ENCODE measurements around the gene ACKR2.
A peak's percentile ranks its signal among the peaks of the same experiment; 100 is the strongest.

ACKR2 gene

DNA sequence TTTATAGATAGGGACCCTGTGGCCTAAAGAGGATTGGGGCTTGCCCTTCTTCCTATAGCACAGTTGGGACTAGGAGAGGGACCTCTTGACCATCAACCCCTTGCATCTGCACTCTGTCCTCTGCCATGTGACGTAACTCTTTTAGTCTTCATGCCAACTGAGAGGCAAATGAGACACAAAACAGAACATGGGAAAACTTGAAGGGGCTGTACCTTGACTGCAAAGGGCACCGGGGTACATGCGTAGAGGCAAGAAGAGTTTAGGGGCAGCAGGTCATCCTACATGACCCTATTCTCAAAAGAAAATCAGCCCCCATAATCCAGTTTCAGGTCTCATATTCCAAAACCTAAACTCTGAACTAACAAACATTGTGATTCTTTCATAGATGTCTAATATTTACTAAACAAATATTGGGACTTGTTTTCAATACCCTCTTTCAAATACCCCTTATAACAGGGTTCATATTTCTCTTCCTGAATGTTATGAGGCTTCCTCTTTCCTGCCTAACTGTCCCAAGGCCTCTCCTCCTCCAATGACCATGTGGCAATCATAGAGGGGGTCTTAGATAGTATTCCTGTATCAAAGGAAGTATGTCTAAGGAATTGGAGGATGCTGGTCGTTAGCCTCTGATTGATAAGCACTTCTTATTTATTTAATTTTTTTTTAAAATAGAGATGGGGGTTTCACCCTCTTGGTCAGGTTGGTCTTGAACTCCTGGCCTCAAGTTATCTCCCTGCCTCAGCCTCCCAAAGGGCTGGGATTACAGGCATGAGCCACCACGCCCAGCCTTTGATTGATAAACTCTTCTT is 20.6 kb downstream of the ACKR2 start:
- no peak for DNase-seq (ENCODE audit: low spot score)

DNA sequence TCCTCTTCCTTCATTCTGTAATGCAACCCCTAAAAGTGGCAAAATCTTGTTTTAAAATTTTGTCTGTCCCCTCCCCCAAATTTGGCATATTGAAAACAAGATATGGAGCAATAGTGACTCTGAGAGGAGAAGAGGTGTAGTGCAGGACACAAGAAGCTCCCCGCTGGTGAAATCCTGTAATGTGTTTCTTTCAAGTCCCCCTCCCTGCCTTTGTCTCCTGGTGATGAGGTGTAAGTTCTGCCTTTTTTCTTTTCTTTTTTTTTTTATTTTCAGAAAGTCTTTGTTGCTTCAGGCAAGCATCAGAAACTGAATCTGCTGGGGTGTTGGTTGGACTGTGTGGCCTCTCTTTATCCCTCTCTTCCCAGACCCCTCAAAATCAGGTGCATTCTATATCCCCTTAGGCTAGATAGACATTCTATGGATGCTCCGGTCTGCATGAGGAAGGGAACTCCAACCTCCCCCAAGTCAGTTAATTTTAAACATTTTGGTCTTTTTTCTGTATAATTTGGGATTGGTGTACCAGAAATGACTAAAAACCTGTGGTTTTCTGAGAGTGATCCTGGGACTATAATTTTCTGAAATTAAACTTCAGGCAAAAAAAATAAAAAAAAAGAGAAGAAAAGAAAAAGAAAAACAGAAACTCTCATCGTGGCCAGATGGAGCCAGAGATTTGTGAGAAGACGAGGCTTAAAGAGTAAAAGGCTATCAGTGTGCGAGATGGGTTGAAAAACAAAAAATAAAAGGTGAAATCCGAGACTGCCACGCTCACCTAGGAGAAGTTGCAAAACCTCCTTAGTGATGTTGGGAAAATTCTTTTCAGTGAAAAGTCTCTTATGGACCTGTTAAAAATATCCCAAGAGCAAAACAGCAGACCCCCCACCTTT is 21.4 kb downstream of the ACKR2 start:
- DNase-seq (ENCODE audit: low spot score) = no peak

DNA sequence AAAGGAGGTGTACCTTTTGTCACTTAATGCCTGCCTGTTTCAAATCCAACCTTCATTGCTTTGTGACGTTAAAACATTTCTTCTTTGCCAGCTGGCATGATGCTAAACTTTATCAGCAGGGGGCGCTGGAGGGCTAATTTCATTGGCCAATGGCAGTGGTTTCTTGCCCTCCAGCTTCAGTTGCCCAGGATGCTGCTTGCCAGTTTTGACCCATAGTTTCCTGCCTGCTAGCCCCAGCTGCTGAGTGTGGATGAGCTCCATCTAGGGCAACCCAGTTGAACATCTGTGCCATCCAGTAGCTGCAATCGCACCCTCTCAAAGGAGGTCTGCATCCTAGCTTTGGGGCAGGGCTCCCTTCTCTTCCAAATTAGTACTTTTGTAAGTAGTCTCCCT is 22.1 kb downstream of the ACKR2 start:
- peak; percentile 68 for DNase-seq (ENCODE audit: low spot score)

DNA sequence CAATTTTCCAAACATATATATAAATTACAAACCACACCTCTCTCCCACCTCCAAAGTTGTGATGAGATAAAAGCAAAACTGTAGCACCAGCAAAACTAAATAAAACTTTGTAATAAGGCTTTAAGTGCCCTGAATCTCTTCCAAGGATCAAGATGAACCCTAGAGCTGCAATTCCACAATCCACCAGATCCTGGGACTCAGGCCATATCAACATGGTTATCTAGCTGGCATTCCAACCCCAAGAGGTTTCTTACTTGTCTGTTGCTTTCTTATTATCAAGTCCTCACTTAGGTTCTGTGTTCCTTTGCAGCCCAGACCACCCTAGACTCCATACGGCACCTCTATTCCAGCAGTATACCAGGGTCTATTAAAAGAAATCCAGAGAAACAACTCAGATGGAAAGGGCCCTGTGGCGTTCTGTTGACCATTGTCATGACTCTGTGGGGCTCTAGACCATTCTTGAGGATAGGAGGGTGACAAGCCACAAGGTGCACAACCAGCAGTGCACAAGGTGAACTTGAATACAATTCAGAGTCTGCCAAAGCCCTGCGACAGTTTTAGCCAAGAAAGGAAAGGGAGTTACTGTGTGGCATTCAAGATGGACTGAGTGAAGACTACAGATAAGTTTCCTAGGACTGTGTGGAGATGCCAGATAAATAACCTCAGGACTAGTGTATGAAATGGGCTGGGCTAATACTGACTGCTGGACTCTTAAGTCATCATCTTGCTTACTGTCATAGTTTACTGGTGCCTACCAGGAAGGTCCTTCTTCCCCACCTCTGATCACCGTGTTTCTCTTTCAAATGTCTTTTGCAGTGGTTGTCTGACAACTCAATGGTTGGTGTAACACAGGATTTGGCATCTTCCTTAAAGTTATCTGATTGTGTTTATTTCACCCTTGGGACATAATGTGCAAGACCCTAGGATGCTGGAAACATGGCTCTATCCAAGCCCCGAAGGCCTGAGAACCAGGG is 27.2 kb downstream of the ACKR2 start:
- no peak for DNase-seq (ENCODE audit: low spot score)

DNA sequence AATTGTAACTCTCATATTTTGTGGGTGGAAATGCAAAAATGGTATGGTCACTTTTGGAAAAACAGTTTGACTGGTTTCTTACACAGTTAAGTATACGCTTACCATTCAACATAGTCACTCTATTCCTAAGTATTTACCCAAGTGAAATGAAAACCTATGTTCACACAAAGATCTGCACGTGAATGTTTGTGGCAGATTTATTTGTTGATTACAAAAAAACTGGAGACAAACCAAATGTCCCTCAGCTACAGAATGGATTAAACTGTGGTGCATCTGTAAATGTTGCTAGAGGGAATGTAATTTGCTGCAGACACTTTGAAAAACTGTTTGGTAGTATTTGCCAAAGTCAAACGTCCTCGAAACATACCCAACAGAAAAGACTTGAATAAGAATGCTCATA is 29.3 kb downstream of the ACKR2 start:
- no peak for DNase-seq (ENCODE audit: low spot score)

- DNase-seq (ENCODE audit: low spot score) = peak; percentile 22
These were observed 30.4 kb downstream of the ACKR2 start for GRCh38 chr3:42839616-42840015.

GRCh38 chr3:42841332-42841731 is 32.1 kb downstream of the ACKR2 start:
- no peak for DNase-seq (ENCODE audit: low spot score)

GRCh38 chr3:42843713-42844411 is 34.6 kb downstream of the ACKR2 start:
- no peak for DNase-seq (ENCODE audit: low spot score)

DNA sequence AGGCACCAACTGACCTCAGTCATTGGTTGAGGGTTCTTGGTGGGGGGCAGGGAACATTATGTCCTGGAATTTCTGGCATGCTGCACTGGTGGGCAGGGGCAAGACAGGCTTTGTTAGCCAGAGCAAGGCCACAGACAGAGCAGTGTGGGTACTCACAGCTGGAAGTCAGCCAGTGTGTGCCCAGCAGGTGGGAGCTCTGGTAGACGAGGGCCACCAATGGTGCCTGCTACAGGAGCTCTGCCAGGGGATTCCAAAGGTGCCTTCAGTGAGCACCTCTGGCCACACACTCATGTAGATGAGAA is 35.1 kb downstream of the ACKR2 start:
- DNase-seq (ENCODE audit: low spot score) = no peak

DNA sequence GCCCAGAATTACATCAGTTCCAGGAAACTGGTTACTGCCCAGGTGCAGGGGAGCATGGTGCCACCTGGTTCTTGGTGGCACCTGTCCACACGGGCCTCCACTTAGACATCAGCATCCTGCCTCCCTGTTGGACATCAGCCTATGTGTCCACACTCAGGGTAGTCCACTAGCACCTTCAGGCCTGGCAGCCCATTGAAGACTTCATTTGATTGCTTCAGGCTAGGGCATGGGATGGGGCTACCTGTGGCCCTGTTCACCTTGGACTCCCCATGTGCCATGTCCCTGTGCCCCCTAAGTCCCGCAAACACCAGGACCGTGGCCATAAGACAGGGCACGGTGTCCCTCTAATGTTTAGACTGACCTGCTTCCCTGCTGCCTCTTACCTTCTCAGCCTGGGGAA is 35.6 kb downstream of the ACKR2 start:
- DNase-seq (ENCODE audit: low spot score) = no peak

DNA sequence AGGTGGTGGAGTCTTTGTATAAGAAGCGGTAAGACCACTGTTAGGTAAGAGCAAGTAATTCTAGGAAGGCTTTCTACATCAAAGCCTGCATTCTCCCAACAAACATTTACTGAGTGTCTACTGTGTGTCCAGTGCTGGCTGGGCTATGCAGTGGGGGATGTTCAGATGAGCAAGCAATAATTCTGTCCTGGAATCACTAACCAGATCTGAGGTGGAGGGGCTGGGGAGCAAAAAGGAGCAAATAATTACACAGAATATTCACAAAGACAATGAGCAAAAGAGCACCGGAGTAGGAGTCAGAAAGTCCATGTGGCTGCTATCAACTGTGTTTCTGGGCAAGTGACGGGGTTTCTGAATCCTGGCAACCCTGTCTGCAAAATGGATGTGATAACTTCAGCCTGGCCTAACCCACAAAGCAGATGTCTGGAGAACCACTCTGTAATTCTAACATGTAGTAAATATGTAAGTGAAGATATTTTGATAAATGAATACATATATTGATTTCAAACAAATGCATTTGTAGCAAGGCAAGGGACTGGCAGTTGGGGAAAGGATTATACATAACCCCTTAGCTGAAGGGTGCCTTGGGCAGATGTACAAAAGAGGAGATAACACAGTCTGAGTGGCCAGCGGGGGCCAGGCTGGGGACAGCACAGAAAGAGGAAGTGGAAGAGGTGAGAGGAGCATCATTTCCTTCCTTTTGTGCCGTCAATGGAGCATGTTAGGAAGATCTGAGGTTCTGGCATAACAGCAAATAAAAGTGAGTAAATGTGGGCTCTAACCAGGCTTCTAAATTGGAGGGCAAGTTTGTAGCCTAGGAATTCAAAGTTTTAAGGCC is 37.7 kb downstream of the ACKR2 start:
- no peak for DNase-seq (ENCODE audit: low spot score)

DNA sequence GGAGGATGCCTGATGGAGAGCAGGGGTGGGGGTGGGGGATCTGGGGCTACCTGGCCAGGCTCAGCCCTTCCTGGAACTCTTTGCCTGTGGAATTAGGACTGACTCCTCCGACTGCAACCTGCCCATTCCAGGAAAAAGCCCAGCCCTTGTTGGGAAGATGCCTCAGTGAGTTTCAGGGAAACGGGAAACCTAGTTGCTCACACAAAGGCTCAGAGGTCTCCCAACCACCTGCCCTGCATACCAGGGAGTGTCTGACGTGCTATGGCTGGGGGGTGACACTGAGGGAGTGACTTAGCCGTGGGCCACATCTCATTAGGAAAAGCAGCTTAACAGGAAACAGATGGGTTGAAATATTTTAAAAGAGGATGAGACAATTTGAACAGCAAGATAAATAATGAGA is 38.5 kb downstream of the ACKR2 start:
- DNase-seq (ENCODE audit: low spot score) = no peak

DNA sequence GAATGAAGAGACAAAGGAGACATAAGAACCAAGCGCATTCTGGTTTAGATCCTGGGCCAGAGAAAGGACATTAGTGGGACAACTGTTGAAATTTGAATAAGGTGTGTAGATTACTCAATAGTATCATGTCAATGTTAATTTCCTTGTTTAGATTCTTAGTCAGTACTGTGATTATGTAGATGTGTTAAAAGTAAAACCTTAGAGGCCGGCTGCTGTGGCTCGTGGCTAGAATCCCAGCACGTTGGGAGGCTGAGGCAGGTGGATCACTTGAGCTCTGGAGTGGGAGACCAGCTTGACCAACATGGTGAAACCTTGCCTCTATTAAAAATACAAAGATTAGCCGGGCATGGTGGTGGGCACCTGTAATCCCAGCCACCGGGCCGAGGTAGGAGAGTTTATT is 39.8 kb downstream of the ACKR2 start:
- DNase-seq (ENCODE audit: low spot score) = no peak

GRCh38 chr3:42850263-42850662 is 41.0 kb downstream of the ACKR2 start:
- DNase-seq (ENCODE audit: low spot score) = no peak

DNA sequence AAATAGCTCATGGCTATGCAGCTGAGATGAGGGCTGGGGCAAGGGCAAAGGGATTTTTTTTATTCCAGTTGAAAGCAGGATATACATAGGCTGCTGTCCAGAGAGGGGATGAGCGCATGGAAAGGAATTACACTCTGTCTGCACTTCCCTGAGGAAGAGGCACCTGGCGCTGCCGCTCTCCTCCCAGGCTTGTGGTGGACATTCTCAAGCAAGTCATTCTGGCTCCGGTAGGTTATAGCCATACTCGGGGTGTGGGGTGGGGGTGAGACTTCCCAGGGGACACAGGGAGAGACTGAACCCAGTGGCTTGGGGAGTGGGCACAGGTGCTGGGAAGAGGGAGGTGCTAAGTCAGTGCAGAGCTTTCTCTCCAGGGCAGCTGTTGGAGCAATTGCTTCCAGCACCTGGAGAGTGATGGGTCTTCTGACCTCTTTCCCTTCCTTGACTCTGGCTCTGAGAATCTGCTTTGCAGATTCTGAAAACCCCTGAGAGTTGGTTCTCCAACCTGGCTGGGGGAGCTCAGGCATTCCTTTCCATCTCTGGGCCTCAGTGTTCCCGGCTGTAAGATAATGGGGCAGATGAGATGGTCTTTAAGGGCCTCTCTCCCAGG is 42.1 kb downstream of the ACKR2 start:
- DNase-seq (ENCODE audit: low spot score) = no peak

DNA sequence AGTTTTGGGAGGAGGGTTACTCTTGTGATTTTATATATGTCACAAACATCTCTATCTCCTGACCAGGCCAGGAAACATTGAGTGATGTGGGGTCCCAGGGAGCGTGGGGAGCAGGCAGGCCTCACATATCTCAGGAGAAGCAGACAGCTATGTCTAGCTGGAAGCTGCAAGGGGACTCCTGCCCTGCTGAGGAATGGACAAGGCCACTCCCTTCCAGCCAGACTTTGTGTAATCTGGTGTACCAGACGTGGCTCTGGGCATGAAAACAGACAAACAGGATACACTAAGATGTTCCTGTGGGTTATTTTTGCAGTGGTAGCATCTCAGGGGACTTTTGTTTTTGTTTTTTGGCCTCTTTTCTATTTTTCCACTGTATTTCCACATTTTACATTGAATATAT is 43.2 kb downstream of the ACKR2 start:
- DNase-seq (ENCODE audit: low spot score) = no peak

DNA sequence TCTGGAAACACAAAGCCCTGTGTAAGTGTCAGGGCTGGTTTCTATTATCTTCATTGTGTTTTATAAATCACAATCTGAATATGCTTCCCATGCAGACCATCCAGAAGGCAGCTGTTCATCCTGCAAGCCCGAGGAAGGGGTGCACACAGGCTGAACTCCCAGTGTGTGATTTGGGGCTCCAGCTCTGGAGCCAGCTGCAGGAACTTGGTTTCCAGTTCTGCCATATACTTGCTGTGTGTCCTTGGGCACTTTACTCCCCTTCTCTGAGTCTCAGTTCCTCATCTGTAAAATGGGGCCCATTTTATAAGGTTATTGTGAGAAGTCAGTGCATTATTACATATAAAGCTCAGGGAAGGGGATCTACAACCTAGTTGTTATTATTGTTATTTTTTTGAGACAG is 43.8 kb downstream of the ACKR2 start:
- no peak for DNase-seq (ENCODE audit: low spot score)

DNA sequence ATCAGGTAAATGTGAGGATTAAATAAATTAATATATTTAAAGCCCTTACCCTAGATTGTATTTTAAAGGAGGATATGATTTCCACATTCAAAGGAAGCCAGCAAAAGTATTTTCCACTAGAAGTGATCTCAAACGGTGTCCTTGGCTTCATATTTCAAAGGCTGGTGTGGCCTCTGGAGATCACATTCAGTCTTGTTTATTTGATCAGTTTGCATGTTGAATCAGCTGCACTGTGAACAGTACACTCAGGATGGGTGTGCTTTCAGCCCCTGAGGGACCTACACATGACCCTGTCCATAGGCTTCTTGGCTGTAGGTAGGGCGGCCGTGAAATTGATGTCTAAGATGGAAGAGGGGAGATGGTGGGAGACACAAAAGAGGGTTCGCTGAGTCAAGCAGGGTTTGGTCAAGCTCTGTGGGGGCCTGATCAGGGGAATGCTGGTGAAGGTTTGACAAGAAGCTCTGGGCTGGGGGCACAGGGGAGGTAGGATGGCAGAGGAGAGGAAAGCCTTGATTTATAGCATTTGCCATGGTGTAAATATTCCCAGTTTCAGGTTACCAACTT is 44.6 kb downstream of the ACKR2 start:
- DNase-seq (ENCODE audit: low spot score) = no peak

- no peak for DNase-seq (ENCODE audit: low spot score)
These were observed 45.9 kb downstream of the ACKR2 start for GRCh38 chr3:42855219-42855546.
